Measurements from ENCODE around the gene ENOX2.

ENOX2 gene

GRCh38 chrX:130718137-130718536 is 184.9 kb downstream of the ENOX2 start:
- no peak for TF ChIP-seq CTCF (IDR thresholded peaks at IDR 0.05; ENCODE audit: low read depth, low read length, missing control alignments)
- in situ Hi-C loops (cut with HindIII; ENCODE audit: low pct_ligation_motif_present, low sequenced_read_pairs): no loop called here
- DNase-seq: no peak
- Histone ChIP-seq H3K27me3 (replicated peaks) (no peaks in the 10 kb centered on the region), H3K36me3 (replicated peaks) (no peaks in the 10 kb centered on the region), H3K27ac (no peak overlapping the region), H3K4me3 (ENCODE audit: low read depth, low read length) (no peak overlapping the region)

DNA sequence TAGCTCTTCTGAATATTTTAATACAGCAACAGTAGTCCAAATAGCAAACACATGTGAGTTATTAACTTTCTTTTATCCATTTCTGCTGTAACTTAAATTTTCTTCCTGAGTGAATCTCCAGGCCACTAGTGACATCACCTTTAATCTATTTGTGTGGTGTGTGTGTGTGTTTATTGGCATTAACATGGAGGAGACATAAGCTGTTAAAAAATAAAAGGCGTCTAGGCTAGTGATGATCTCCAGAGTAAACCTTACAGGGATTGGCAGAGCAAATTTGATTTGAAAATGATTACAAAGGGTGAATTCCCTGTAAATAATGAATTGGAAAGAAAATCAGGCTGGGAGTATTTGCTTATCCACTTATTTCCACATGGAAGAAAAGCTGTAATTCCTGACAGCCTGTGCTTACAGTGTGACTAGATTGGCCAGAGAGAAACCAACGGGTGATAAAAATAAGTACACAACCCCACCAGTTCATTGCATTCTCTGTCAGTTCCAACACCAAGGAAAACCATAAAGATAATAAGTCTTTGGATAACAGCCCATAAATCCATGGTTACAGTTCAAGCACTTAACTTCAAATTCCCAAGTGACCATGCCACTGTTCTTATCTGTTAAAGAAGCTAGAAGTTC is 186.1 kb downstream of the ENOX2 start:
- H3K27me3 ChIP-seq (replicated peaks): no peaks in the 10 kb centered on the region
- no peak overlapping the region for H3K27ac ChIP-seq
- no peaks in the 10 kb centered on the region for H3K36me3 ChIP-seq (replicated peaks)
- TF ChIP-seq CTCF (IDR thresholded peaks at IDR 0.05; ENCODE audit: low read depth, low read length, missing control alignments): no peak
- no peak overlapping the region for H3K4me3 ChIP-seq (ENCODE audit: low read depth, low read length)
- no peak for DNase-seq
- in situ Hi-C loops (cut with HindIII; ENCODE audit: low pct_ligation_motif_present, low sequenced_read_pairs): no loop called here

DNA sequence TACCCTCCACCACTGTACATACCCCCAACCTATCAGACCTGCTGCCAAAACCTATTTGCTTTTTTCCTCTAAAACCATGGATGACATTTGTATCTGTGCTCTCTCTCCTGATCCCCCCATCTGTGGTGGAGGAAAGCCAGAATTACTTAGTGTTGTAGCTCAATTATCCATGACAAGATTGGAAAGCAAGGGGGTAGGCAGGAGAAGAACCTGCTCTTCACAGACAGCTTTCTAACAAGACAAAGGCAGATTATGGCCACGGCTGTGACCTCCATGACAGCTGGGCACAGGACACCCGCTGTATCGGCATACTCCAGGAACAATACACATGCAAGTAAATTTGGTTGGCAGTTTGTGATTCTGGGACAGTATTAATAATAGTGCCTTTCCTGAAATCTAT is 186.7 kb downstream of the ENOX2 start:
- in situ Hi-C loops (cut with HindIII; ENCODE audit: low pct_ligation_motif_present, low sequenced_read_pairs): no loop called here
- DNase-seq: no peak
- H3K27ac ChIP-seq: no peak overlapping the region
- TF ChIP-seq CTCF (IDR thresholded peaks at IDR 0.05; ENCODE audit: low read depth, low read length, missing control alignments): no peak
- no peaks in the 10 kb centered on the region for H3K36me3 ChIP-seq (replicated peaks)
- H3K27me3 ChIP-seq (replicated peaks): no peaks in the 10 kb centered on the region
- H3K4me3 ChIP-seq (ENCODE audit: low read depth, low read length): no peak overlapping the region

GRCh38 chrX:130715299-130715698 is 187.7 kb downstream of the ENOX2 start:
- in situ Hi-C loops (cut with HindIII; ENCODE audit: low pct_ligation_motif_present, low sequenced_read_pairs): no loop called here
- Histone ChIP-seq H3K36me3 (replicated peaks) (no peaks in the 10 kb centered on the region), H3K27ac (no peak overlapping the region), H3K4me3 (ENCODE audit: low read depth, low read length) (no peak overlapping the region), H3K27me3 (replicated peaks) (no peaks in the 10 kb centered on the region)
- peak; percentile 14 for DNase-seq
- TF ChIP-seq CTCF (IDR thresholded peaks at IDR 0.05; ENCODE audit: low read depth, low read length, missing control alignments): no peak

GRCh38 chrX:130714665-130715064 is 188.3 kb downstream of the ENOX2 start:
- in situ Hi-C loops (cut with HindIII; ENCODE audit: low pct_ligation_motif_present, low sequenced_read_pairs): no loop called here
- no peak overlapping the region for H3K27ac ChIP-seq

More at GRCh38 chrX:130714665-130715064, 188.3 kb downstream of the ENOX2 start:
- H3K4me3 ChIP-seq (ENCODE audit: low read depth, low read length): no peak overlapping the region
- no peak for TF ChIP-seq CTCF (IDR thresholded peaks at IDR 0.05; ENCODE audit: low read depth, low read length, missing control alignments)
- DNase-seq: no peak
- H3K36me3 ChIP-seq (replicated peaks): no peaks in the 10 kb centered on the region
- H3K27me3 ChIP-seq (replicated peaks): no peaks in the 10 kb centered on the region

Measured in brain microvascular endothelial cell (primary cell).